Uterine smooth muscle cell (primary cell): ENCODE data around the gene APLP2. TPM values are rescaled to one million over a fixed set of nuclear protein-coding genes. Genes with fewer than 3 reads are reported as not detected.

Source experiments
- total RNA-seq: library from RNA; depleted of rRNA; stranded (reverse); fragments of >200 nt; gene quantifications from 2 replicates; pipeline ENCODE4 v1.2.3, GENCODE V29; 2014

The APLP2 gene
- 559 and 717 TPM in 2 replicates for total RNA-seq

GRCh38 chr11:130069659-130070108 lies at the start of gene APLP2:
Gene APLP2, plus strand, starts transcription at chr11:130069894. Its CDS starts 84 bp downstream, at chr11:130069978.

DNA sequence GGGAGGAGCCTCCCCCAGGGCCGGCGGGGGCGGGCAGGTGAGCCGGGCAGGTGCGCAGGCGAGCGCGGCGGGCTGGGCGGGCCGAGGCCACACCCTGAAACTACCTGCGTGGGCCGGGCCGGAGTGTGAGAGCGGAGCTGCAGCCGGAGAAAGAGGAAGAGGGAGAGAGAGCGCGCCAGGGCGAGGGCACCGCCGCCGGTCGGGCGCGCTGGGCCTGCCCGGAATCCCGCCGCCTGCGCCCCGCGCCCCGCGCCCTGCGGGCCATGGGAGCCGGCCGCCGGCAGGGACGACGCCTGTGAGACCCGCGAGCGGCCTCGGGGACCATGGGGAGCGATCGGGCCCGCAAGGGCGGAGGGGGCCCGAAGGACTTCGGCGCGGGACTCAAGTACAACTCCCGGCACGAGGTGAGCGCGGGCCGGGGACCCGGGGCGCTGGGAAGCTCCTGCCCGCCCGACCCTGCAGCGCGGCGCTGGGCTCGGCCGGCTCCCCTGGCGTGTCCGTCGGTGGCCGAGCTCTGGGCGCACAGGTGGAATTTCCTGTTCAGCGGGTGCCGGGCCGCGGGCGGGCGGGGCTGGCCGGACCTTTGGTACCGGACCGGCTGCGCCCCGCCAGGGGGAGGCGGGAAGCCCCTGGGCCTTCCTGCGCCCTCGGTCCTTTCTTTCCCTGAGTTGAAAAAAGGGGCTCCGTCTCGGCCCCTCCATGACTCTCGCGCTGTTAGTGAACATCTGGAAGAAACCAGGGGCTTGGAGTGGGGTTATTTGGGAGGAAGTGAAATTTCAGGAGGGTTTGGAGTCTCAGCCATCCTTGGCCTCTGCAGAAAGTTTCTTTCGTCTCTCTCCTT lies 90.2 kb downstream of the APLP2 start, which contains the start of gene ST14:
Gene ST14 (plus strand): TSS at position 126 of the 841 bp plus-strand sequence. CDS start 198 bp downstream, at position 324.

Other genes starting within 250 kb of the APLP2 start
- gene NFRKB, start 174.3 kb upstream of the APLP2 start, total RNA-seq: 17.0 and 22.7 TPM in 2 replicates
- gene PRDM10, start 67.1 kb upstream of the APLP2 start, total RNA-seq: 4.1 and 7.9 TPM in 2 replicates
- gene ST14, start 89.9 kb downstream of the APLP2 start, total RNA-seq: under 0.01 TPM in 1 of 2 replicates, not detected in the other
- gene ZBTB44, start 245.0 kb downstream of the APLP2 start, total RNA-seq: 21.9 and 35.6 TPM in 2 replicates